Lower lobe of right lung (tissue), 2 donors: Measurements from ENCODE around the gene PNRC2. TPM values are rescaled to one million over a fixed set of nuclear protein-coding genes. Genes with fewer than 3 reads are reported as not detected.

Source experiments
- ATAC-seq, 2 donors: fragments of 200-7000 bp; cut with Tn5 transposase; one replicate each; pipeline ENCODE4 v1.9.1; 2020 to 2022; ENCODE audit warnings: mild to moderate bottlenecking in 2 of 2, moderate library complexity in 2 of 2
- DNase-seq: peaks from one replicate; pipeline ENCODE4 v3.0.0-alpha.2; 2020
- H3K27ac ChIP-seq: fragments of 200-600 bp; one replicate; pipeline ENCODE4 v1.8.0; 2022
- H3K27me3 ChIP-seq: fragments of 200-600 bp; one replicate; pipeline ENCODE4 v1.8.0; 2022; ENCODE audit warnings: low read depth
- H3K36me3 ChIP-seq: fragments of 200-600 bp; one replicate; pipeline ENCODE4 v1.8.0; 2022; ENCODE audit warnings: mild to moderate bottlenecking
- H3K4me1 ChIP-seq: fragments of 200-600 bp; one replicate; pipeline ENCODE4 v1.8.0; 2022
- H3K4me3 ChIP-seq: fragments of 200-600 bp; one replicate; pipeline ENCODE4 v1.8.0; 2022; ENCODE audit warnings: mild to moderate bottlenecking
- H3K9me3 ChIP-seq: fragments of 200-600 bp; one replicate; pipeline ENCODE4 v1.8.0; 2022
- CTCF ChIP-seq: fragments of 200-600 bp; IDR thresholded peaks from one replicate; pipeline ENCODE4 v1.8.0; 2022; ENCODE audit warnings: antibody characterized with exemption, mild to moderate bottlenecking
- intact Hi-C: fragments of 100-400 bp; cut with DNase I; formaldehyde crosslinking; loops from one replicate; pipeline ENCODE4 v1.11.0; 2022
- total RNA-seq: library from RNA; stranded (reverse); fragmentation: NEBNext Ultra II Directional; extraction: Animal tissue kit (Norgen Biotek cat#: 25700); gene quantifications from one replicate; pipeline ENCODE4 v1.2.1, GENCODE V29; 2021
- donor health status: DM: no; HTN: yes; CAD: no; lungs with severe emphysema.

Gene PNRC2
- total RNA-seq, 1 donor from 2014 or later, result 111 TPM

- H3K4me1 ChIP-seq, result no peaks in the 10 kb centered on the region
- H3K4me3 ChIP-seq, result no peak overlapping the region
- no peaks in the 10 kb centered on the region for H3K36me3 ChIP-seq
- TF ChIP-seq CTCF, result no peak
- no peaks in the 10 kb centered on the region for H3K9me3 ChIP-seq
- H3K27ac ChIP-seq, result peak overlapping the region; percentile 54
- intact Hi-C loops, result no loop called here
- ATAC-seq, result peak; percentile 64 to 80
- no peaks in the 10 kb centered on the region for H3K27me3 ChIP-seq
- DNase-seq, result peak; percentile 67
These were observed 28.7 kb upstream of the PNRC2 start for GRCh38 chr1:23930861-23931490.

DNA sequence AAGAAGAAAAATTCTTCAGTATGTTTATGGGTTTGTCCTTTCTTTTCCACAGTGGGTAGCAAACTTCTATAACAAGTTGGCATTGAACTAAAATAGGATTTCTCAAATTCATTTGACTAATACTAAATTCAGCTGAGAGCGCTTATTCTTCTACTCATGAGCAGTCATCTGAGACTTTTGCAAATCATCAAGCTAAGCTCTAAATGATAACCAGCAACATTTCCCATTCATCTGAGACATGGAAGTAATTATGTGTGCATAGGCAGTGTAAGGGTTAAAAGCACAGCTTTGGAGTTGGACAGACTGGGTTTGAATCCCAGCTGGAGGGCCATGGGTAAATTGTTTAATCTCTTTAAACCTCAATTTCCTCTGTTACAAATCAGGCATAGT is 28.1 kb upstream of the PNRC2 start:
- ATAC-seq (no peak), DNase-seq (no peak)
- Histone ChIP-seq H3K4me1 (no peaks in the 10 kb centered on the region), H3K27ac (peak overlapping the region; percentile 54), H3K9me3 (no peaks in the 10 kb centered on the region), H3K36me3 (no peaks in the 10 kb centered on the region), H3K27me3 (no peaks in the 10 kb centered on the region), H3K4me3 (no peak overlapping the region)
- intact Hi-C loops, result no loop called here
- TF ChIP-seq CTCF, result no peak

DNA sequence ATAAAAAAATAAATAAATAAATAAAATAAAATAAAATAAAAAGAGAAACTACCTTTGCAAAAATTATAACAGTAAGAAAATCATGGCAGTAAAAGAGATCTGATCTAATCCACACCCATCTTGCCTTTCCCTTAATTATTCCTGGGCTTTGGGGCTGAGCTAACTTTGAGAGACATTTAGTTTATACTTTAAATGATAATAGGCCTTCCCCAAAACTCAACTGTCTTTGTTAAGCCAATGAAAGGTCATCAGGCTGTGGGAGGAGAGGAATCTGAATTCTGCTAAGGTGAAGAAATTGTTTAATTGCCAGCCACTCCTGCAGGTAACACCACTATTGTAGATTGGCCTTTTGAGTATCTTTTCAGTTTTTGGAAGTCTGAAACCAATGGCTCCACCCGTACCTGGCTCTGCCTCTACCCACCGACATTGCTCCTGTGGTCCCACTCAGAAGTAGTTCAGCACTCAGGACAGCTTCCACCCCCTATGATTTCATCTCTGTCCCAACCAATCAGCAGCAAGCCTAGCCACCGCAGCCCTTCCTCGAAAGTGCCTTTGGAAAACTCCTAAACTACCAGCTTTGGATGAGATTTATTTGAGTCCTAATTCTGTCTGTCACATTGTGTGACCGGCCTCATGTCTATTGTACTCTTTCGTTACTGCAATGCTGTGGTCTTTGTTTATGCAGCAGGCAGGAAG is 23.0 kb upstream of the PNRC2 start:
- Histone ChIP-seq H3K27ac (peak overlapping the region; percentile 31), H3K4me3 (no peak overlapping the region), H3K36me3 (no peaks in the 10 kb centered on the region), H3K9me3 (no peaks in the 10 kb centered on the region), H3K4me1 (no peaks in the 10 kb centered on the region), H3K27me3 (no peaks in the 10 kb centered on the region)
- no peak for DNase-seq
- no peak for ATAC-seq
- intact Hi-C loops, result no loop called here
- TF ChIP-seq CTCF, result no peak

GRCh38 chr1:23947366-23947765 is 12.3 kb upstream of the PNRC2 start:
- Histone ChIP-seq H3K4me3 (no peak overlapping the region), H3K27ac (no peak overlapping the region), H3K36me3 (no peaks in the 10 kb centered on the region), H3K4me1 (no peaks in the 10 kb centered on the region), H3K9me3 (peaks cover 6% of the 10 kb centered on the region), H3K27me3 (no peaks in the 10 kb centered on the region)
- intact Hi-C loops, result no loop called here
- no peak for DNase-seq
- no peak for ATAC-seq
- TF ChIP-seq CTCF, result no peak

DNA sequence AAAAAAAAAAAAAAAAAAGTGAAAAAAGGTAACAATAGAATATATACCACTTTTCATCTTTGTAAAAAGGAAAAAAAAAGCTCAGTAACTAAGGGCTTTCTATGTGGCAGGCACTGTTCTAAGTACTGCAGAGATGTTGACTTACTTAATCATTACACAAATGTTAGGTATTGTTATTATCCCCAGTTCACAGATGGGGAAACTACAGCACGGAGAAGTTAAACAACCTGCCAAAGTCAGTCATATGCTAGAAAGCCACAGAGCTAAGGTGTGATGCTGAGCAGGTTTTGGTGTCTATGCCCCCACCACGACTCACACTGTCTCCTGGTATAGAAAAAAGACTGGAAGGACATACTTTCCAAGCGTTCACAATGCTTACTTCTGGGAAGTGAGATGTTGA is 6.6 kb upstream of the PNRC2 start:
- Histone ChIP-seq H3K4me1 (peaks cover 19% of the 10 kb centered on the region), H3K9me3 (no peaks in the 10 kb centered on the region), H3K27me3 (no peaks in the 10 kb centered on the region), H3K36me3 (no peaks in the 10 kb centered on the region), H3K27ac (no peak overlapping the region), H3K4me3 (no peak overlapping the region)
- DNase-seq, result no peak
- intact Hi-C loops, result no loop called here
- no peak for TF ChIP-seq CTCF
- peak in 1 of 2 donors; percentile 35 for ATAC-seq
